GM23338 (cell line): ENCODE results near the gene CCDC61. TPM values are rescaled to one million over a fixed set of nuclear protein-coding genes. Genes with fewer than 3 reads are reported as not detected.

Experiments used
- ATAC-seq: fragments of 200-7000 bp; cut with Tn5 transposase; 3 replicates; pipeline ENCODE4 v1.9.1; 2020
- DNase-seq: peaks from one replicate; pipeline ENCODE4 v3.0.0-alpha.2; 2015; ENCODE audit warnings: low spot score
- H2AFZ ChIP-seq: fragments of 200-600 bp; sonication (generic); 2 replicates; pipeline ENCODE4 v1.8.0; 2016; ENCODE audit warnings: antibody characterized with exemption, mild to moderate bottlenecking, moderate library complexity
- H3F3A ChIP-seq: fragments of 200-600 bp; sonication (generic); replicated peaks from 2 replicates; pipeline ENCODE4 v1.8.0; 2017; ENCODE audit warnings: antibody characterized with exemption, mixed run types, low read depth
- H3K27ac ChIP-seq: fragments of 200-600 bp; sonication (generic); 2 replicates; pipeline ENCODE4 v1.6.1; 2016; ENCODE audit warnings: low read depth
- H3K27me3 ChIP-seq: fragments of 200-600 bp; sonication (generic); 2 replicates; pipeline ENCODE4 v1.8.0; 2016; ENCODE audit warnings: mild to moderate bottlenecking, mixed run types, moderate library complexity; ENCODE audit not compliant: insufficient read depth
- H3K36me3 ChIP-seq: fragments of 200-600 bp; sonication (generic); 2 replicates; pipeline ENCODE4 v1.8.0; 2016; ENCODE audit warnings: mild to moderate bottlenecking; ENCODE audit not compliant: insufficient read depth
- H3K4me1 ChIP-seq: fragments of 200-600 bp; sonication (generic); 2 replicates; pipeline ENCODE4 v1.8.0; 2016; ENCODE audit warnings: mild to moderate bottlenecking, moderate library complexity; ENCODE audit not compliant: insufficient read depth
- H3K4me2 ChIP-seq: fragments of 200-600 bp; sonication (generic); 2 replicates; pipeline ENCODE4 v1.7.1; 2017; ENCODE audit warnings: mixed run types
- H3K4me3 ChIP-seq: fragments of 200-600 bp; sonication (generic); 2 replicates; pipeline ENCODE4 v1.6.1; 2016; ENCODE audit warnings: mixed run types
- H3K79me2 ChIP-seq: fragments of 200-600 bp; sonication (generic); replicated peaks from 2 replicates; pipeline ENCODE4 v1.8.0; 2017; ENCODE audit warnings: mild to moderate bottlenecking; ENCODE audit not compliant: insufficient read depth
- H3K9me2 ChIP-seq: fragments of 200-600 bp; sonication (generic); 2 replicates; pipeline ENCODE4 v1.8.0; 2017; ENCODE audit not compliant: insufficient read depth
- H4K20me1 ChIP-seq: fragments of 200-600 bp; sonication (generic); replicated peaks from 2 replicates; pipeline ENCODE4 v1.8.0; 2017; ENCODE audit warnings: mild to moderate bottlenecking; ENCODE audit not compliant: insufficient read depth
- H3K27ac Mint-ChIP-seq: 2 replicates; pipeline ENCODE4 v1.8.0; 2020; ENCODE audit warnings: inconsistent platforms, mild to moderate bottlenecking, moderate library complexity, mixed read lengths
- H3K27me3 Mint-ChIP-seq: 3 replicates; pipeline ENCODE4 v1.8.0; 2022; ENCODE audit warnings: low read depth, mild to moderate bottlenecking, moderate library complexity, mixed read lengths, inconsistent platforms; ENCODE audit not compliant: insufficient read depth, poor library complexity
- H3K36me3 Mint-ChIP-seq: 3 replicates; pipeline ENCODE4 v1.8.0; 2021; ENCODE audit warnings: low read depth, mild to moderate bottlenecking, inconsistent platforms, moderate library complexity, mixed read lengths
- H3K4me1 Mint-ChIP-seq: 3 replicates; pipeline ENCODE4 v1.8.0; 2020; ENCODE audit warnings: mild to moderate bottlenecking, inconsistent platforms, mixed read lengths
- H3K4me3 Mint-ChIP-seq: 3 replicates; pipeline ENCODE4 v1.8.0; 2021; ENCODE audit warnings: moderate library complexity, mild to moderate bottlenecking, inconsistent platforms, mixed read lengths
- H3K9me3 Mint-ChIP-seq: 3 replicates; pipeline ENCODE4 v1.8.0; 2020; ENCODE audit warnings: moderate library complexity, mild to moderate bottlenecking, inconsistent platforms, mixed read lengths
- EZH2 ChIP-seq: fragments of 200-600 bp; sonication (generic); IDR thresholded peaks from one replicate; pipeline ENCODE4 v1.8.0; 2017; ENCODE audit warnings: antibody characterized with exemption, mild to moderate bottlenecking, low read depth; ENCODE audit not compliant: unreplicated experiment
- JUNB ChIP-seq: IDR thresholded peaks from one replicate; pipeline ENCODE4 v1.6.1; 2016; ENCODE audit warnings: antibody characterized with exemption; ENCODE audit not compliant: unreplicated experiment
- NANOG ChIP-seq: IDR thresholded peaks from 2 replicates; pipeline ENCODE4 v1.6.1; 2016; ENCODE audit warnings: antibody characterized with exemption, borderline replicate concordance
- POLR2AphosphoS5 ChIP-seq: IDR thresholded peaks from 2 replicates; pipeline ENCODE4 v1.6.1; 2016; ENCODE audit warnings: antibody characterized with exemption, low read depth
- ZNF114 ChIP-seq: fragments of 250-450 bp; sonication (Bioruptor Pico); IDR thresholded peaks from 2 replicates; pipeline ENCODE4 v1.5.0; 2020; ENCODE audit warnings: mild to moderate bottlenecking, moderate library complexity
- polyA plus RNA-seq: library from polyadenylated mRNA; unstranded; fragments of >200 nt; fragmentation: Nextera tagmentation; extraction: Ambion mirVana; gene quantifications from 2 replicates; pipeline ENCODE4 v1.2.1, GENCODE V29; 2016
- total RNA-seq: library from RNA; depleted of rRNA; stranded (reverse); fragments of >200 nt; shearing (Covaris generic); gene quantifications from 2 replicates; pipeline ENCODE4 v1.2.3, GENCODE V29; 2014
- TF ChIP-seq, protein P1 (sequence below), 2 experiments: fragments of 200-600 bp in 1 of 2; sonication (generic) in 1 of 2; conservative IDR thresholded peaks; 2 replicates each; pipeline versions ENCODE4 v1.5.1 to v1.6.1; 2016 to 2017; ENCODE audit warnings: antibody characterized with exemption in 2 of 2, low read depth in 2 of 2, mild to moderate bottlenecking in 2 of 2, moderate library complexity in 1 of 2

CCDC61 gene
- total and polyA plus RNA-seq, 2 experiments from 2014 or later, result 9.8 to 22.4 TPM

DNA sequence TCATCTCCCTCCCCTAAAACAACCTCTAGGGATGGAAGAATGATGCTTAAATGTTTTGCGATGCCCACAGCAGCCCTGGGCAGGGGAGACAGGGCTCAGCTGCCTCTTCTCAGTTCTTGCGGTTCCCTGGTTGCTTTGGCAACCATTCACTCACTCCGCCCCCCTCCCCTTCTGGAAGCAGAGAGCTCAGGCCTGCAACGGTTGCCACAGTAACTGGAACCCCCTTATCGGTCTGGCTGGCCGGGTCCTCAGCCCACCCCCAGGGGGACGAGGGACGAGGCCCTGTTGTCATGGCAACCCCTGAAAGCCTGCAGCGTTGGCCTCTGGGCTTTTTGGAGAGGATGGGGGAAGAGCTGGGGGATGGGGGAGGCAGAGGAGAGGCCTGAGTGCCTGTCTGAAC lies 41.1 kb upstream of the CCDC61 start:
- Histone ChIP-seq H3K4me3 (no peak overlapping the region), H3F3A (peaks cover 14% of the 10 kb centered on the region; the same call in 1 of the 2 replicates), H3K27me3 (no peaks in the 10 kb centered on the region), H3K27ac (no peak overlapping the region), H3K4me1 (0 out of 2 replicates have a peak, but pooled peaks cover 6% of the 10 kb centered on the region), H3K9me2 (peaks cover 5% of the 10 kb centered on the region; the same call in 1 of the 2 replicates), H3K79me2 (no peaks in the 10 kb centered on the region), H3K4me2 (no peak overlapping the region), H4K20me1 (peaks cover 5% of the 10 kb centered on the region; the same call in 1 of the 2 replicates), H3K36me3 (no peaks in the 10 kb centered on the region), H2AFZ (no peak overlapping the region)
- peak; percentile 64 for DNase-seq
- Mint-ChIP-seq H3K27ac (no peak overlapping the region), H3K4me1 (peaks cover 8% of the 10 kb centered on the region; the same call in 2 of the 3 replicates), H3K4me3 (no peak overlapping the region), H3K9me3 (no peaks in the 10 kb centered on the region), H3K27me3 (peaks cover 16% of the 10 kb centered on the region), H3K36me3 (peaks cover 8% of the 10 kb centered on the region)
- TF ChIP-seq JUNB, result no peak
- TF ChIP-seq, protein P1, sequence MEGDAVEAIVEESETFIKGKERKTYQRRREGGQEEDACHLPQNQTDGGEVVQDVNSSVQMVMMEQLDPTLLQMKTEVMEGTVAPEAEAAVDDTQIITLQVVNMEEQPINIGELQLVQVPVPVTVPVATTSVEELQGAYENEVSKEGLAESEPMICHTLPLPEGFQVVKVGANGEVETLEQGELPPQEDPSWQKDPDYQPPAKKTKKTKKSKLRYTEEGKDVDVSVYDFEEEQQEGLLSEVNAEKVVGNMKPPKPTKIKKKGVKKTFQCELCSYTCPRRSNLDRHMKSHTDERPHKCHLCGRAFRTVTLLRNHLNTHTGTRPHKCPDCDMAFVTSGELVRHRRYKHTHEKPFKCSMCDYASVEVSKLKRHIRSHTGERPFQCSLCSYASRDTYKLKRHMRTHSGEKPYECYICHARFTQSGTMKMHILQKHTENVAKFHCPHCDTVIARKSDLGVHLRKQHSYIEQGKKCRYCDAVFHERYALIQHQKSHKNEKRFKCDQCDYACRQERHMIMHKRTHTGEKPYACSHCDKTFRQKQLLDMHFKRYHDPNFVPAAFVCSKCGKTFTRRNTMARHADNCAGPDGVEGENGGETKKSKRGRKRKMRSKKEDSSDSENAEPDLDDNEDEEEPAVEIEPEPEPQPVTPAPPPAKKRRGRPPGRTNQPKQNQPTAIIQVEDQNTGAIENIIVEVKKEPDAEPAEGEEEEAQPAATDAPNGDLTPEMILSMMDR (conservative IDR thresholded peaks at IDR 0.05; ENCODE audit: low read depth in 2 of 2), result no peak
- no peak for ATAC-seq

DNA sequence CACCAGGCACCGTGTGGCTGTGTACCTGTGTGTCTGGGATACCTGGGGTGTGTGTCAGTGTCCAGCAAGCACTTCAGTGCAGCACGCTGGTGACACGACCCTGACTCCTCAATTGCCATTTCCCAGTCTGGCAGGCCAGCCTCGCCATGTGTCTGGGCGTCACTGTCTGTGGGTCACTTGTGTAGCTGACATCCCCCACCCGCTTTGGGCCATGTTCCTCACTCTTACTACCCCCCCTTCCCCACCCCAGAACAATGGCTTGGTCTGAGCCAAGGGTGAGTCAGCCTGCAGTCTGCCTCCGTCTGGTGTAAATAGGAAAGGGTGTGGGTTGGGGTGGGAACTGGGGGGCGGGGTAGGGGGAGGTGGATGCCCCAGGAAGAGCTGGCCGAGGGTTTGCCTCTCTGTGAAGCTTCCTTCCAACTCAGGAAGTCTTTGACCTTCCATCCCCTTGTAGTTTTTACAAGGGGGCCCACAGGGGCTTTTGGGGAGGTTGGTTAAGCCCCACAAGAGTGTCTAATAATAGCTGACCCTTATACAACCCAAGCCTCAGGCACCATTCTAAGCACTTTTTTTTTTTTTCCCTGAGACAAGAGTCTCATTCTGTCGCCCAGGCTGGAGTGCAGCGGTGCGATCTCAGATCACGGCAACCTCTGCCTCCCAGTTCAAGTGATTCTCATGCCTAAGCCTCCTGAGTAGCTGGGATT lies 39.2 kb upstream of the CCDC61 start:
- Histone ChIP-seq H3K36me3 (no peaks in the 10 kb centered on the region), H3F3A (peaks cover 14% of the 10 kb centered on the region; the same call in 1 of the 2 replicates), H3K4me3 (no peak overlapping the region), H3K27ac (no peak overlapping the region), H2AFZ (no peak overlapping the region), H3K27me3 (no peaks in the 10 kb centered on the region), H3K79me2 (no peaks in the 10 kb centered on the region), H3K4me1 (peaks cover 10% of the 10 kb centered on the region), H4K20me1 (peaks cover 3% of the 10 kb centered on the region), H3K9me2 (peaks cover 5% of the 10 kb centered on the region; the same call in 1 of the 2 replicates), H3K4me2 (no peak overlapping the region)
- Mint-ChIP-seq H3K36me3 (peaks cover 8% of the 10 kb centered on the region), H3K9me3 (no peaks in the 10 kb centered on the region), H3K4me3 (no peak overlapping the region), H3K4me1 (peaks cover 22% of the 10 kb centered on the region), H3K27me3 (peaks cover 23% of the 10 kb centered on the region), H3K27ac (no peak overlapping the region)
- no peak for TF ChIP-seq ZNF114 (CRISPR knock-in tag)
- TF ChIP-seq NANOG, result no peak
- TF ChIP-seq POLR2AphosphoS5, result no peak
- ATAC-seq (no peak), DNase-seq (no peak)

DNA sequence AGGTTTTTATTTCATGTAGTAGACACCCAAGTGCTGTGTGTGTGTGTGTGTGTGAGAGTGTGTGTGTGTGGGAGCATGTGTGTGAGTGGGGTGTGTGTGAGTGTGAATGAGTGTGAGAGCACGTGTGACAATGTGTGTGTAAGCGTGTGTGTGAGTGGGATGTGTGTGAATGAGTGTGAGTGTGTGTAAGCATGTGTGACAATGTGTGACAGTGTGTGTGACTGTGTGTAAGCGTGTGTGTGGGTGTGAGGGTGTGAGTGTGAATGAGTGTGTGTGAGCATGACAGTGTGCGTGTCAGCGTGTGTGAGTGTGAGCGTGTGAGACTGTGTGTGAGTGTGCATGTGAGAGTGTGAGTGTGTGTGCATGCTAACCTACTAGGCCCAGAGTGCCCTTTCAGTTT lies 36.9 kb upstream of the CCDC61 start:
- H3K36me3 Mint-ChIP-seq, result peaks cover 10% of the 10 kb centered on the region

More for the DNA sequence above, 36.9 kb upstream of the CCDC61 start:
- Mint-ChIP-seq H3K4me3 (no peak overlapping the region), H3K9me3 (no peaks in the 10 kb centered on the region), H3K27ac (no peak overlapping the region; the same call in 1 of the 2 replicates), H3K4me1 (peaks cover 24% of the 10 kb centered on the region), H3K27me3 (peaks cover 27% of the 10 kb centered on the region)
- peaks cover 10% of the 10 kb centered on the region for H3K4me1 ChIP-seq
- DNase-seq (no peak), ATAC-seq (no peak)
- no peak overlapping the region for H2AFZ ChIP-seq
- H3K27ac ChIP-seq, result no peak overlapping the region
- H3K9me2 ChIP-seq, result peaks cover 5% of the 10 kb centered on the region; the same call in 1 of the 2 replicates
- TF ChIP-seq ZNF114 (CRISPR knock-in tag) (no peak), EZH2 (no peak)
- TF ChIP-seq, protein P1 (conservative IDR thresholded peaks at IDR 0.05; ENCODE audit: low read depth in 2 of 2), result no peak
- no peaks in the 10 kb centered on the region for H3K36me3 ChIP-seq
- no peaks in the 10 kb centered on the region; the same call in 1 of the 2 replicates for H4K20me1 ChIP-seq
- H3K27me3 ChIP-seq, result no peaks in the 10 kb centered on the region
- H3K4me2 ChIP-seq, result no peak overlapping the region
- H3K79me2 ChIP-seq, result no peaks in the 10 kb centered on the region
- peaks cover 7% of the 10 kb centered on the region; the same call in 1 of the 2 replicates for H3F3A ChIP-seq
- no peak overlapping the region for H3K4me3 ChIP-seq
